ENCODE measurements around the gene SCARB1. TPM values are rescaled to one million over a fixed set of nuclear protein-coding genes. Genes with fewer than 3 reads are reported as not detected.
"Not testable (repeated sequence)": the region's sequence is repeated elsewhere in the genome, so short reads cannot be mapped to it uniquely, and the experiment has no call there.

The SCARB1 gene
- 24.0 TPM for total RNA-seq
- long read RNA-seq, transcript SCARB1-202 (12 exons, 3,329 nt), result minor isoform, 10 of 91 reads
- long read RNA-seq, transcript SCARB1-201 (13 exons, 2,611 nt), result major isoform, 57 of 91 reads
- long read RNA-seq, partial matches to known transcripts, result 13 of 91 reads
- long read RNA-seq, other reads (novel, unspliced or antisense), result 10 of 91 reads

- Histone ChIP-seq H3K4me1 (peaks cover 34% of the 10 kb centered on the region), H3K9me3 (no peaks in the 10 kb centered on the region), H3K27me3 (ENCODE audit: low read depth) (no peaks in the 10 kb centered on the region), H3K36me3 (no peaks in the 10 kb centered on the region), H3K4me3 (peak within 1 kb of the TSS; percentile 67), H3K27ac (peak within 1 kb of the TSS; percentile 53)
- intact Hi-C loops (cut with DNase I), result no loop called here
- ATAC-seq, result peak; percentile 96
- peak; percentile 88 for DNase-seq
- TF ChIP-seq CTCF (IDR thresholded peaks at IDR 0.05), result no peak
Observed at GRCh38 chr12:124863416-124864325, at the start of gene SCARB1. Gene SCARB1 (minus strand): TSS chr12:124863864. CDS start chr12:124863720, 144 bp downstream.

- intact Hi-C loops (cut with DNase I); H3K27me3 ChIP-seq (ENCODE audit: low read depth); H3K9me3 ChIP-seq; ATAC-seq; DNase-seq: not testable (repeated sequence)
- Histone ChIP-seq H3K36me3 (peaks cover 31% of the 10 kb centered on the region), H3K4me3 (peak overlapping the region; percentile 91), H3K27ac (peak overlapping the region; percentile 100), H3K4me1 (peaks cover 55% of the 10 kb centered on the region)
Observed at GRCh38 chr12:124912529-124913287, 49.0 kb upstream of the SCARB1 start.

GRCh38 chr12:124911521-124911920 is 47.9 kb upstream of the SCARB1 start:
- H3K9me3 ChIP-seq; intact Hi-C loops (cut with DNase I); ATAC-seq; H3K27me3 ChIP-seq (ENCODE audit: low read depth); DNase-seq: not testable (repeated sequence)
- peak overlapping the region; percentile 56 for H3K27ac ChIP-seq
- H3K4me1 ChIP-seq, result peaks cover 55% of the 10 kb centered on the region
- H3K36me3 ChIP-seq, result peaks cover 31% of the 10 kb centered on the region
- H3K4me3 ChIP-seq, result peak overlapping the region; percentile 38

GRCh38 chr12:124910561-124911478 is 47.2 kb upstream of the SCARB1 start:
- ATAC-seq (no peak), DNase-seq (no peak)
- Histone ChIP-seq H3K9me3 (no peaks in the 10 kb centered on the region), H3K27ac (peak overlapping the region; percentile 56), H3K4me1 (peaks cover 51% of the 10 kb centered on the region), H3K4me3 (peak overlapping the region; percentile 38), H3K27me3 (ENCODE audit: low read depth) (no peaks in the 10 kb centered on the region), H3K36me3 (peaks cover 31% of the 10 kb centered on the region)
- intact Hi-C loops (cut with DNase I), result no loop called here
- TF ChIP-seq CTCF (IDR thresholded peaks at IDR 0.05), result no peak

GRCh38 chr12:124909831-124910560 is 46.3 kb upstream of the SCARB1 start:
- intact Hi-C loops (cut with DNase I), result no loop called here
- no peaks in the 10 kb centered on the region for H3K27me3 ChIP-seq (ENCODE audit: low read depth)
- TF ChIP-seq CTCF (IDR thresholded peaks at IDR 0.05), result no peak
- no peaks in the 10 kb centered on the region for H3K9me3 ChIP-seq
- peak overlapping the region; percentile 56 for H3K27ac ChIP-seq
- peak overlapping the region; percentile 38 for H3K4me3 ChIP-seq
- H3K36me3 ChIP-seq, result peaks cover 31% of the 10 kb centered on the region
- ATAC-seq, result peak in 1 of 2 donors; percentile 5
- peaks cover 45% of the 10 kb centered on the region for H3K4me1 ChIP-seq
- DNase-seq, result no peak

Measured in lower lobe of right lung (tissue), 2 donors.